ENCODE results near the gene SSPN. TPM values are rescaled to one million over a fixed set of nuclear protein-coding genes. Genes with fewer than 3 reads are reported as not detected.

Gene SSPN, protein sequence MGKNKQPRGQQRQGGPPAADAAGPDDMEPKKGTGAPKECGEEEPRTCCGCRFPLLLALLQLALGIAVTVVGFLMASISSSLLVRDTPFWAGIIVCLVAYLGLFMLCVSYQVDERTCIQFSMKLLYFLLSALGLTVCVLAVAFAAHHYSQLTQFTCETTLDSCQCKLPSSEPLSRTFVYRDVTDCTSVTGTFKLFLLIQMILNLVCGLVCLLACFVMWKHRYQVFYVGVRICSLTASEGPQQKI
- 2.6 and 2.7 TPM in 2 replicates for total RNA-seq

DNA sequence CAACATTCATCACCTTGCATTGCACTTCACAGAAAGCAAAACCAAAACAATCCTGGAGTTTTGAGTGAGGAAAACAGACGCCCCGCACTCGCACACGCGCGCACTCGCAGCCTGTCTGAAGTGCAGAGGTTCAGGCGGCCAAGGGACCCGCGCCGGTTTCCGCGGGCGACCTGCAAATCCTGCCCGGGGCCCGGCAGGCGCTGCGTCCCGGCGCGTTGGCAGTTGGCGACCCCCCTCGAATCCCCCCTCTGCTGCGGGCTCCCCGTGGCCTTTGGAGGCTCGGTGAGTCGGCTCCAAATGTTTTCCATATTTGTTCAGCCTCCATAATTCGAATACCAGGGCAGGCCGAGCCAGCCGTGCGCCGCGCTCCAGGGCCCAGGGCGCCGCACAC is at the start of gene SSPN:
TSS of gene SSPN (plus strand) at position 324 of the 391 bp plus-strand sequence. CDS start 100 bp downstream, outside the sequence.

Other genes starting within 250 kb of the SSPN start
- 69.4 and 118 TPM in 2 replicates for gene RASSF8, start 236.9 kb upstream of the SSPN start, total RNA-seq
- 1.1 and 3.7 TPM in 2 replicates for gene BHLHE41, start 70.5 kb upstream of the SSPN start, total RNA-seq

Measured in subcutaneous preadipocyte (primary cell).